B cell (primary cell): ENCODE measurements around the gene DECR2. TPM values are rescaled to one million over a fixed set of nuclear protein-coding genes. Genes with fewer than 3 reads are reported as not detected.
A peak's percentile ranks its signal among the peaks of the same experiment; 100 is the strongest.

Experiments
- ATAC-seq: fragments of 200-7000 bp; cut with Tn5 transposase; one replicate; pipeline ENCODE4 v1.10.0; 2021; ENCODE audit warnings: low read depth, mild to moderate bottlenecking, moderate number of reproducible peaks, moderate library complexity
- CTCF ChIA-PET: fragments of 350-600 bp; sonication (Branson Sonifier 250); formaldehyde crosslinking; loops from one replicate; lab custom pipeline; 2021; ENCODE audit warnings: antibody characterized with exemption, inconsistent platforms; lab: Charles Lee
- POLR2A ChIA-PET: fragments of 350-600 bp; sonication (Branson Sonifier 250); formaldehyde crosslinking; loops from one replicate; lab custom pipeline; 2021; ENCODE audit warnings: antibody characterized with exemption; lab: Charles Lee
- DNase-seq: peaks from one replicate; pipeline ENCODE4 v3.0.0; 2013
- H2AFZ ChIP-seq: 2 replicates; pipeline ENCODE4 v1.6.1; 2012; ENCODE audit warnings: mild to moderate bottlenecking, low read depth, low read length; ENCODE audit not compliant: insufficient read depth, poor library complexity, severe bottlenecking
- H3K27ac ChIP-seq, 2 donors: 1 replicate in 1 of 2; 2 replicates in 1 of 2; pipeline ENCODE4 v1.5.1; 2012 to 2013; ENCODE audit warnings: low read length in 2 of 2, mild to moderate bottlenecking in 2 of 2, moderate library complexity in 1 of 2
- H3K27me3 ChIP-seq, 4 experiments: fragments of 200-600 bp in 1 of 4; sonication (generic) in 1 of 4; replicated peaks in 1 of 4; 1 replicate in 2 of 4; 2 replicates in 2 of 4; pipeline versions ENCODE4 v1.6.1 to v1.7.0; 2013 to 2016; ENCODE audit warnings: low read length in 3 of 4, mild to moderate bottlenecking in 2 of 4, mixed read lengths in 1 of 4, moderate library complexity in 1 of 4; ENCODE audit not compliant: insufficient read depth in 4 of 4, control insufficient read depth in 3 of 4; ENCODE audit errors: control extremely low read depth in 1 of 4
- H3K36me3 ChIP-seq, 2 experiments: replicated peaks in 1 of 2; 1 replicate in 1 of 2; 2 replicates in 1 of 2; pipeline versions ENCODE4 v1.6.1 to v1.7.1; 2013; ENCODE audit warnings: low read length in 1 of 2; ENCODE audit not compliant: insufficient read depth in 2 of 2, control insufficient read depth in 1 of 2; ENCODE audit errors: control extremely low read depth in 1 of 2, extremely low read depth in 1 of 2
- H3K4me1 ChIP-seq, 2 donors: fragments of 200-600 bp in 1 of 2; sonication (generic) in 1 of 2; 1 replicate in 1 of 2; 2 replicates in 1 of 2; pipeline versions ENCODE4 v1.5.1 to v1.6.1; 2013 to 2017; ENCODE audit warnings: low read length in 2 of 2; ENCODE audit not compliant: control insufficient read depth in 2 of 2, insufficient read depth in 2 of 2
- H3K4me2 ChIP-seq: replicated peaks from 2 replicates; pipeline ENCODE3; 2012; ENCODE audit warnings: mild to moderate bottlenecking, low read depth, low read length; ENCODE audit not compliant: poor library complexity, severe bottlenecking
- H3K4me3 ChIP-seq, 5 experiments: fragments of 200-600 bp in 1 of 5; sonication (generic) in 1 of 5; 1 replicate in 3 of 5; 2 replicates in 2 of 5; pipeline versions ENCODE4 v1.5.1 to v1.7.0; 2011 to 2016; ENCODE audit warnings: low read length in 4 of 5, mild to moderate bottlenecking in 4 of 5, low read depth in 2 of 5, control low read depth in 1 of 5, moderate library complexity in 1 of 5; ENCODE audit not compliant: insufficient read depth in 1 of 5; ENCODE audit errors: control extremely low read depth in 1 of 5, extremely low read depth in 1 of 5
- H3K79me2 ChIP-seq: fragments of 200-600 bp; sonication (generic); one replicate; pipeline ENCODE4 v1.6.0; 2016; ENCODE audit warnings: low read length; ENCODE audit not compliant: control insufficient read depth, insufficient read depth
- H3K9ac ChIP-seq: fragments of 200-600 bp; sonication (generic); 2 replicates; pipeline ENCODE4 v1.6.1; 2017; ENCODE audit warnings: mild to moderate bottlenecking, low read length, moderate library complexity
- H3K9me3 ChIP-seq, 3 donors: one replicate each; pipeline versions ENCODE4 v1.6.1 to v1.7.1; 2013; ENCODE audit warnings: low read length in 2 of 3; ENCODE audit not compliant: control insufficient read depth in 2 of 3, insufficient read depth in 1 of 3; ENCODE audit errors: control extremely low read depth in 1 of 3
- H4K20me1 ChIP-seq: 2 replicates; pipeline ENCODE4 v1.6.0; 2012; ENCODE audit warnings: mild to moderate bottlenecking, low read length; ENCODE audit not compliant: insufficient read depth, control insufficient read depth, poor library complexity, severe bottlenecking
- H3K27ac Mint-ChIP-seq: one replicate; pipeline ENCODE4 v1.8.0; 2021; ENCODE audit warnings: mixed read lengths
- H3K27me3 Mint-ChIP-seq: one replicate; pipeline ENCODE4 v1.8.0; 2021; ENCODE audit warnings: mixed read lengths
- H3K4me1 Mint-ChIP-seq: one replicate; pipeline ENCODE4 v1.8.0; 2021; ENCODE audit warnings: mixed read lengths
- H3K4me3 Mint-ChIP-seq: one replicate; pipeline ENCODE4 v1.8.0; 2021; ENCODE audit warnings: mixed read lengths
- H3K9me3 Mint-ChIP-seq: one replicate; pipeline ENCODE4 v1.8.0; 2022; ENCODE audit warnings: mixed read lengths; ENCODE audit not compliant: insufficient read depth
- EZH2 ChIP-seq: IDR thresholded peaks from 2 replicates; pipeline ENCODE4 v1.6.1; 2012; ENCODE audit warnings: borderline replicate concordance, low read depth, mild to moderate bottlenecking, moderate library complexity, low read length; ENCODE audit not compliant: insufficient read depth, poor library complexity, severe bottlenecking
- WGBS: methylation state at CpG from one replicate; pipeline ENCODE4 v1.1.5; 2013; ENCODE audit warnings: missing lambda C conversion rate; ENCODE audit not compliant: insufficient coverage; 5-methylcytosine and 5-hydroxymethylcytosine counted together
- intact Hi-C: fragments of 100-400 bp; cut with micrococcal nuclease; formaldehyde crosslinking; loops from one replicate; pipeline ENCODE4 v1.10.0; 2022
- polyA plus RNA-seq: library from polyadenylated mRNA; depleted of rRNA; stranded (reverse); fragments of >200 nt; gene quantifications from 2 replicates; pipeline ENCODE4 v1.2.3, GENCODE V29; 2012
- total RNA-seq, 2 donors: library from RNA; stranded (reverse); fragments of 120-200 nt in 1 of 2; gene quantifications; 1 replicate in 1 of 2; 2 replicates in 1 of 2; pipeline versions ENCODE4 v1.2.3 to v1.2.4, GENCODE V29; 2013 to 2022
- TF ChIP-seq, protein P1 (sequence below): fragments of 200-600 bp; IDR thresholded peaks from one replicate; pipeline ENCODE4 v1.8.0; 2022; ENCODE audit warnings: antibody characterized with exemption, mild to moderate bottlenecking

DECR2 gene
- total and polyA plus RNA-seq, 2 donors (not counting 1 experiment from before 2014, with no cell fraction given), result 11.0 to 16.3 TPM

DNA sequence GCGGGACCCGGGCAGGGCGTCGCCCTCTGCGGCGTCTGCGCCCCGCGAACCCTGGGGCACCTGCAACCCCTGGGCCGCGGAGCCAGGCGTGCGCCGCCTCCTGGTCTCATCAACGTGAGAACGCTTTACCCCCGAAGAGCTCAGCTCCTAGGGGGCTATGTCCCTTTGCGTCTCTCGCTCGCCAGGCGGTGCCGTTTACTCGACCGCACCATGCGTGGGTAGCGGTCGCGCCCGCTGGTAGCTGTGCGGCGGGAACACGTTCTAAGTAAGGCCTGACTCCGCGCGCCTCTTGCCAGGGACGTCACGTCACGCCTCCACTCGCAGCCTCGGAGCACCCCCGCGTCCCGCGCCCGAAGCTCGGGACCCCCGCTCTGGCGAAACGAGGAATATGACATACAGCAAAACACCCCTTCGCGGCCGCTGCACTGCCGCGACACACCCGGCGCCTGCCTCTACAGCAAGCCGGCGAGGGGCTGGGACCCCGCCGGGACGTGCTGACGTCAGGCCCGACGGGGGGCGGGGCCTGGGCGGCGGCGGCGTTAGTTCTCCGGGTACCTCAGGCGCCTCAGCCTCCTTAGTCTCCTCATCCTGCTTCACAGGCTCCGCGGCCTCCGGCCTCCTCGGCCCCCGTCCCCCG lies 23.5 kb downstream of the DECR2 start, which contains the start of gene RAB11FIP3:
RAB11FIP3 (plus strand) TSS at position 568 of the 637 bp plus-strand sequence. CDS start 358 bp downstream, outside the sequence.
- POLR2A ChIA-PET, result interaction anchor here (0.6 to 2.8 kb wide), 3 partner anchors 24 to 72 kb away, joined by 3 to 13 read pairs (median 7); partner anchors contain the start of genes DECR2 and MRPL28
- H3K4me2 ChIP-seq, result peak within 1 kb of the TSS; percentile 86
- no peaks in the 10 kb centered on the region for H3K9me3 ChIP-seq
- peaks cover 25% of the 10 kb centered on the region for H3K4me1 Mint-ChIP-seq
- peaks cover 26% of the 10 kb centered on the region for H3K79me2 ChIP-seq
- H3K9me3 Mint-ChIP-seq, result no peaks in the 10 kb centered on the region
- peaks cover 9% of the 10 kb centered on the region for H3K27me3 Mint-ChIP-seq
- DNase-seq (peak; percentile 92), ATAC-seq (peak; percentile 91)
- TF ChIP-seq, protein P1, sequence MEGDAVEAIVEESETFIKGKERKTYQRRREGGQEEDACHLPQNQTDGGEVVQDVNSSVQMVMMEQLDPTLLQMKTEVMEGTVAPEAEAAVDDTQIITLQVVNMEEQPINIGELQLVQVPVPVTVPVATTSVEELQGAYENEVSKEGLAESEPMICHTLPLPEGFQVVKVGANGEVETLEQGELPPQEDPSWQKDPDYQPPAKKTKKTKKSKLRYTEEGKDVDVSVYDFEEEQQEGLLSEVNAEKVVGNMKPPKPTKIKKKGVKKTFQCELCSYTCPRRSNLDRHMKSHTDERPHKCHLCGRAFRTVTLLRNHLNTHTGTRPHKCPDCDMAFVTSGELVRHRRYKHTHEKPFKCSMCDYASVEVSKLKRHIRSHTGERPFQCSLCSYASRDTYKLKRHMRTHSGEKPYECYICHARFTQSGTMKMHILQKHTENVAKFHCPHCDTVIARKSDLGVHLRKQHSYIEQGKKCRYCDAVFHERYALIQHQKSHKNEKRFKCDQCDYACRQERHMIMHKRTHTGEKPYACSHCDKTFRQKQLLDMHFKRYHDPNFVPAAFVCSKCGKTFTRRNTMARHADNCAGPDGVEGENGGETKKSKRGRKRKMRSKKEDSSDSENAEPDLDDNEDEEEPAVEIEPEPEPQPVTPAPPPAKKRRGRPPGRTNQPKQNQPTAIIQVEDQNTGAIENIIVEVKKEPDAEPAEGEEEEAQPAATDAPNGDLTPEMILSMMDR, result peak; percentile 49
- no peak for TF ChIP-seq EZH2
- intact Hi-C loops, result loop anchor here (1.0 to 5.0 kb wide), 4 partner anchors 24 to 102 kb away; partner anchors contain the start of genes CAPN15, DECR2 and PGAP6
- H3K27me3 ChIP-seq, result peaks cover 0 to 14% (median 2%) of the 10 kb centered on the region in 4 experiments
- WGBS, result under 1% methylated on average over 77 of the region's 77 CpGs
- peak within 1 kb of the TSS in 4 of 5 experiments; percentile 52 to 71 (median 71) for H3K4me3 ChIP-seq
- no peaks in the 10 kb centered on the region for H3K36me3 ChIP-seq
- peaks cover 11% of the 10 kb centered on the region for H4K20me1 ChIP-seq
- peak within 1 kb of the TSS; percentile 51 to 92 for H3K27ac ChIP-seq
- peaks cover 16 to 22% of the 10 kb centered on the region in 2 donors for H3K4me1 ChIP-seq
- H3K4me3 Mint-ChIP-seq, result peak within 1 kb of the TSS; percentile 93
- CTCF ChIA-PET, result interaction anchor here (1.0 to 1.3 kb wide), 2 partner anchors 24 to 318 kb away, joined by 3 to 4 read pairs; no protein-coding TSS in a partner anchor
- peak within 1 kb of the TSS; percentile 86 for H2AFZ ChIP-seq
- peak within 1 kb of the TSS; percentile 91 for H3K27ac Mint-ChIP-seq
- peak within 1 kb of the TSS; percentile 74 for H3K9ac ChIP-seq
